ENCODE data around the gene HBEGF. TPM values are rescaled to one million over a fixed set of nuclear protein-coding genes. Genes with fewer than 3 reads are reported as not detected.

Gene HBEGF
- total RNA-seq, 1 experiment from 2014 or later = 12.3 TPM

- TF ChIP-seq REST (IDR thresholded peaks at IDR 0.05; ENCODE audit: low read depth) = no peak
These were observed 23.4 kb downstream of the HBEGF start (continued) for GRCh38 chr5:140322751-140323731.

GRCh38 chr5:140321796-140322195 lies 24.6 kb downstream of the HBEGF start:
- Histone ChIP-seq H3K4me1 (ENCODE audit: control insufficient read depth in 1 of 2, insufficient read depth in 2 of 2, low read length in 2 of 2) (peaks cover 12 to 29% of the 10 kb centered on the region in 2 experiments), H3K4me2 (ENCODE audit: low read length) (no peak overlapping the region), H3K27ac (ENCODE audit: low read depth, low read length) (no peak overlapping the region), H4K20me1 (ENCODE audit: insufficient read depth) (no peaks in the 10 kb centered on the region), H3K79me2 (ENCODE audit: insufficient read depth, low read length) (no peaks in the 10 kb centered on the region), H2AFZ (ENCODE audit: low read depth, low read length, poor library complexity, severe bottlenecking) (no peak overlapping the region), H3K27me3 (ENCODE audit: insufficient read depth, low read length) (no peaks in the 10 kb centered on the region), H3K36me3 (ENCODE audit: control insufficient read depth in 1 of 2, insufficient read depth in 2 of 2, low read length in 2 of 2) (no peaks in the 10 kb centered on the region), H3K9ac (ENCODE audit: low read length) (no peak overlapping the region), H3K4me3 (replicated peaks in 1 of 2; ENCODE audit: low read depth in 1 of 2, low read length in 2 of 2) (no peak overlapping the region), H3K9me2 (ENCODE audit: insufficient read depth) (no peaks in the 10 kb centered on the region), H3K9me3 (ENCODE audit: control insufficient read depth in 1 of 2, insufficient read depth in 1 of 2, low read depth in 1 of 2, low read length in 2 of 2) (no peaks in the 10 kb centered on the region)
- RAD21 ChIA-PET (ENCODE audit: low non-redundant PET in 1 of 2, low total read pairs in 2 of 2, uncharacterized antibody in 2 of 2, unreplicated experiment in 2 of 2) = no interaction called here
- no peak for DNase-seq (ENCODE audit: low read depth, low spot score)
- POLR2A ChIA-PET = no interaction called here
- CTCF ChIA-PET = no interaction called here
- no TSS peak for BruUV-seq (replicated peaks)
- no peak for ATAC-seq
- intact Hi-C loops (cut with micrococcal nuclease) = no loop called here
- TF ChIP-seq SIN3A (IDR thresholded peaks at IDR 0.05; ENCODE audit: low read depth) (no peak), EZH2phosphoT487 (IDR thresholded peaks at IDR 0.05; ENCODE audit: borderline replicate concordance) (no peak), FOSL1 (IDR thresholded peaks at IDR 0.05; ENCODE audit: low read depth) (no peak), ZNF274 (IDR thresholded peaks at IDR 0.05; ENCODE audit: low read depth, low read length) (no peak), ELF1 (IDR thresholded peaks at IDR 0.05; ENCODE audit: borderline replicate concordance, low read depth) (no peak), YY1 (IDR thresholded peaks at IDR 0.05; ENCODE audit: extremely low read depth, insufficient replicate concordance, low read depth, low read length) (no peak), SRF (IDR thresholded peaks at IDR 0.05; ENCODE audit: low read depth) (no peak), MAX (IDR thresholded peaks at IDR 0.05) (no peak), POLR2A (IDR thresholded peaks at IDR 0.05; ENCODE audit: borderline replicate concordance, extremely low read depth, insufficient read depth, insufficient read length) (no peak), TCF7L2 (IDR thresholded peaks at IDR 0.05; ENCODE audit: borderline replicate concordance, extremely low read depth, insufficient read depth, insufficient read length) (no peak), JUND (IDR thresholded peaks at IDR 0.05) (no peak)
- TF ChIP-seq, protein P1, sequence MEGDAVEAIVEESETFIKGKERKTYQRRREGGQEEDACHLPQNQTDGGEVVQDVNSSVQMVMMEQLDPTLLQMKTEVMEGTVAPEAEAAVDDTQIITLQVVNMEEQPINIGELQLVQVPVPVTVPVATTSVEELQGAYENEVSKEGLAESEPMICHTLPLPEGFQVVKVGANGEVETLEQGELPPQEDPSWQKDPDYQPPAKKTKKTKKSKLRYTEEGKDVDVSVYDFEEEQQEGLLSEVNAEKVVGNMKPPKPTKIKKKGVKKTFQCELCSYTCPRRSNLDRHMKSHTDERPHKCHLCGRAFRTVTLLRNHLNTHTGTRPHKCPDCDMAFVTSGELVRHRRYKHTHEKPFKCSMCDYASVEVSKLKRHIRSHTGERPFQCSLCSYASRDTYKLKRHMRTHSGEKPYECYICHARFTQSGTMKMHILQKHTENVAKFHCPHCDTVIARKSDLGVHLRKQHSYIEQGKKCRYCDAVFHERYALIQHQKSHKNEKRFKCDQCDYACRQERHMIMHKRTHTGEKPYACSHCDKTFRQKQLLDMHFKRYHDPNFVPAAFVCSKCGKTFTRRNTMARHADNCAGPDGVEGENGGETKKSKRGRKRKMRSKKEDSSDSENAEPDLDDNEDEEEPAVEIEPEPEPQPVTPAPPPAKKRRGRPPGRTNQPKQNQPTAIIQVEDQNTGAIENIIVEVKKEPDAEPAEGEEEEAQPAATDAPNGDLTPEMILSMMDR (IDR thresholded peaks at IDR 0.05 in 2 of 3, conservative IDR thresholded peaks at IDR 0.05 in 1 of 3; ENCODE audit: borderline replicate concordance in 1 of 3, insufficient read depth in 1 of 3, low read depth in 2 of 3, low read length in 2 of 3) = no peak
- TF ChIP-seq, protein P2, sequence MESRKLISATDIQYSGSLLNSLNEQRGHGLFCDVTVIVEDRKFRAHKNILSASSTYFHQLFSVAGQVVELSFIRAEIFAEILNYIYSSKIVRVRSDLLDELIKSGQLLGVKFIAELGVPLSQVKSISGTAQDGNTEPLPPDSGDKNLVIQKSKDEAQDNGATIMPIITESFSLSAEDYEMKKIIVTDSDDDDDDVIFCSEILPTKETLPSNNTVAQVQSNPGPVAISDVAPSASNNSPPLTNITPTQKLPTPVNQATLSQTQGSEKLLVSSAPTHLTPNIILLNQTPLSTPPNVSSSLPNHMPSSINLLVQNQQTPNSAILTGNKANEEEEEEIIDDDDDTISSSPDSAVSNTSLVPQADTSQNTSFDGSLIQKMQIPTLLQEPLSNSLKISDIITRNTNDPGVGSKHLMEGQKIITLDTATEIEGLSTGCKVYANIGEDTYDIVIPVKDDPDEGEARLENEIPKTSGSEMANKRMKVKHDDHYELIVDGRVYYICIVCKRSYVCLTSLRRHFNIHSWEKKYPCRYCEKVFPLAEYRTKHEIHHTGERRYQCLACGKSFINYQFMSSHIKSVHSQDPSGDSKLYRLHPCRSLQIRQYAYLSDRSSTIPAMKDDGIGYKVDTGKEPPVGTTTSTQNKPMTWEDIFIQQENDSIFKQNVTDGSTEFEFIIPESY (IDR thresholded peaks at IDR 0.05; ENCODE audit: extremely low read depth, insufficient replicate concordance, low read length) = no peak
